Measurements from ENCODE around the gene SMARCD2.

SMARCD2 gene

GRCh38 chr17:63832014-63832413 lies 10.5 kb downstream of the SMARCD2 start:
- Histone ChIP-seq H3K4me1 (ENCODE audit: control insufficient read depth in 1 of 2, insufficient read depth in 1 of 2, low read depth in 1 of 2, low read length in 1 of 2) (peaks cover 24 to 32% of the 10 kb centered on the region in 2 experiments), H3K4me3 (ENCODE audit: low read depth in 1 of 2, low read length in 1 of 2) (no peak overlapping the region), H3K9me3 (no peaks in the 10 kb centered on the region), H3K27ac (no peak overlapping the region), H3K27me3 (no peaks in the 10 kb centered on the region), H3K36me3 (peaks cover 78% of the 10 kb centered on the region)
- TF ChIP-seq CTCF (IDR thresholded peaks at IDR 0.05) = no peak

- Histone ChIP-seq H3K27ac (peak overlapping the region; percentile 5), H3K4me3 (ENCODE audit: low read depth in 1 of 2, low read length in 1 of 2) (no peak overlapping the region), H3K36me3 (peaks cover 73% of the 10 kb centered on the region), H3K27me3 (no peaks in the 10 kb centered on the region), H3K9me3 (no peaks in the 10 kb centered on the region), H3K4me1 (ENCODE audit: control insufficient read depth in 1 of 2, insufficient read depth in 1 of 2, low read depth in 1 of 2, low read length in 1 of 2) (peaks cover 26 to 36% of the 10 kb centered on the region in 2 experiments)
- TF ChIP-seq CTCF (IDR thresholded peaks at IDR 0.05) = no peak
Observed at GRCh38 chr17:63831505-63831904, 11.0 kb downstream of the SMARCD2 start.

GRCh38 chr17:63830904-63831491 lies 11.5 kb downstream of the SMARCD2 start:
- TF ChIP-seq CTCF (IDR thresholded peaks at IDR 0.05) = no peak
- peaks cover 69% of the 10 kb centered on the region for H3K36me3 ChIP-seq
- no peaks in the 10 kb centered on the region for H3K27me3 ChIP-seq
- H3K27ac ChIP-seq = peak overlapping the region; percentile 5
- H3K4me3 ChIP-seq (ENCODE audit: low read depth in 1 of 2, low read length in 1 of 2) = no peak overlapping the region
- H3K9me3 ChIP-seq = no peaks in the 10 kb centered on the region
- H3K4me1 ChIP-seq (ENCODE audit: control insufficient read depth in 1 of 2, insufficient read depth in 1 of 2, low read depth in 1 of 2, low read length in 1 of 2) = peaks cover 31 to 41% of the 10 kb centered on the region in 2 experiments

GRCh38 chr17:63830278-63830677 lies 12.2 kb downstream of the SMARCD2 start:
- Histone ChIP-seq H3K27ac (no peak overlapping the region), H3K4me3 (ENCODE audit: low read depth in 1 of 2, low read length in 1 of 2) (no peak overlapping the region), H3K27me3 (no peaks in the 10 kb centered on the region), H3K36me3 (peaks cover 62% of the 10 kb centered on the region), H3K4me1 (ENCODE audit: control insufficient read depth in 1 of 2, insufficient read depth in 1 of 2, low read depth in 1 of 2, low read length in 1 of 2) (peaks cover 36 to 47% of the 10 kb centered on the region in 2 experiments), H3K9me3 (no peaks in the 10 kb centered on the region)
- no peak for TF ChIP-seq CTCF (IDR thresholded peaks at IDR 0.05)

- Histone ChIP-seq H3K9me3 (no peaks in the 10 kb centered on the region), H3K27me3 (no peaks in the 10 kb centered on the region), H3K4me3 (ENCODE audit: low read depth in 1 of 2, low read length in 1 of 2) (no peak overlapping the region), H3K27ac (no peak overlapping the region), H3K36me3 (peaks cover 57% of the 10 kb centered on the region), H3K4me1 (ENCODE audit: control insufficient read depth in 1 of 2, insufficient read depth in 1 of 2, low read depth in 1 of 2, low read length in 1 of 2) (peaks cover 25 to 36% of the 10 kb centered on the region in 2 experiments)
- no peak for TF ChIP-seq CTCF (IDR thresholded peaks at IDR 0.05)
Observed at GRCh38 chr17:63828936-63829335, 13.5 kb downstream of the SMARCD2 start.
